ENCODE data around the gene TP53BP2. TPM values are rescaled to one million over a fixed set of nuclear protein-coding genes. Genes with fewer than 3 reads are reported as not detected.

The TP53BP2 gene
- total and polyA plus RNA-seq, 8 donors, result 51.8 to 58.6 (median 55.9) TPM

GRCh38 chr1:223793716-223794115 is 52.0 kb downstream of the TP53BP2 start:
- DNase-seq, result no peak
- H3K4me3 ChIP-seq, result no peak overlapping the region
- TF ChIP-seq, protein P1, sequence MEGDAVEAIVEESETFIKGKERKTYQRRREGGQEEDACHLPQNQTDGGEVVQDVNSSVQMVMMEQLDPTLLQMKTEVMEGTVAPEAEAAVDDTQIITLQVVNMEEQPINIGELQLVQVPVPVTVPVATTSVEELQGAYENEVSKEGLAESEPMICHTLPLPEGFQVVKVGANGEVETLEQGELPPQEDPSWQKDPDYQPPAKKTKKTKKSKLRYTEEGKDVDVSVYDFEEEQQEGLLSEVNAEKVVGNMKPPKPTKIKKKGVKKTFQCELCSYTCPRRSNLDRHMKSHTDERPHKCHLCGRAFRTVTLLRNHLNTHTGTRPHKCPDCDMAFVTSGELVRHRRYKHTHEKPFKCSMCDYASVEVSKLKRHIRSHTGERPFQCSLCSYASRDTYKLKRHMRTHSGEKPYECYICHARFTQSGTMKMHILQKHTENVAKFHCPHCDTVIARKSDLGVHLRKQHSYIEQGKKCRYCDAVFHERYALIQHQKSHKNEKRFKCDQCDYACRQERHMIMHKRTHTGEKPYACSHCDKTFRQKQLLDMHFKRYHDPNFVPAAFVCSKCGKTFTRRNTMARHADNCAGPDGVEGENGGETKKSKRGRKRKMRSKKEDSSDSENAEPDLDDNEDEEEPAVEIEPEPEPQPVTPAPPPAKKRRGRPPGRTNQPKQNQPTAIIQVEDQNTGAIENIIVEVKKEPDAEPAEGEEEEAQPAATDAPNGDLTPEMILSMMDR (IDR thresholded peaks at IDR 0.05), result no peak

GRCh38 chr1:223792046-223792445 is 53.7 kb downstream of the TP53BP2 start:
- no peaks in the 10 kb centered on the region for H3K27me3 ChIP-seq
- H3K4me1 ChIP-seq, result no peaks in the 10 kb centered on the region
- H3K4me3 ChIP-seq, result no peak overlapping the region
- H3K36me3 ChIP-seq, result peaks cover 0 to 86% of the 10 kb centered on the region in 2 donors
- H3K9me3 ChIP-seq, result no peaks in the 10 kb centered on the region
- DNase-seq, result no peak
- TF ChIP-seq, protein P1 (IDR thresholded peaks at IDR 0.05), result no peak
- ATAC-seq, result no peak
- intact Hi-C loops (cut with DNase I), result no loop called here
- no peak overlapping the region for H3K27ac ChIP-seq

More at GRCh38 chr1:223793716-223794115, 52.0 kb downstream of the TP53BP2 start:
- Histone ChIP-seq H3K27ac (no peak overlapping the region), H3K27me3 (no peaks in the 10 kb centered on the region), H3K9me3 (no peaks in the 10 kb centered on the region), H3K4me1 (no peaks in the 10 kb centered on the region), H3K36me3 (peaks cover 0 to 86% of the 10 kb centered on the region in 2 donors)
- no peak for ATAC-seq
- intact Hi-C loops (cut with DNase I), result no loop called here

DNA sequence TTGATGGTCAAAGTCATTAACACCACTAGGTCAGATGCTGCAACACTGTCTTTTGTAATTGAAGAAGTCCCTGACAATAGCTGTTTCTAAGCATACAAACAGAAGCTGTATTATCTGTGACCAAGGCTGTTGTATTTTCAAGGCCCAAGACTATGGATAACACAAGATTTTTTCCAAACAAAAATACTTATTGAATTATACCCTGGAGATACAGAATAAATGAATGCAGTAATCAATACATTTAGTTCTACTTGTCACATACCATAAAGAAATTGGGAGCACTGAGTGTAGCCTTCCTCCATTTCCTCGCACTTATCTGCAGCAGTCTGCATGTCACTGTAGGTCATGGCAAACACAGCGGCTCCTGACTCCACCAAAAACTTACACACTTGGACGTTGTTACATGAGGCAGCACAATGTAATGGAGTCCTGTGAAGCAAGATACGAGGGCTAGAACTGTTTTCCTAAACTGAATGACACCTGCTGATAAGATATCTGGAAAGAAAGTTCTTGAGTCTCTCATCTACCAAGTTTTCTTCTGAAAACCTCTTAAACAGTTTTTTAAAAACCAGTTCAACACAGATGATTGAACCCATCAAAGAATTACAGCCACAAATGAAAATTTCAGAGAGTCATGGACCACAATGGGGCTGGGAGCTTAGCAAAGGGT is 56.9 kb downstream of the TP53BP2 start:
- Histone ChIP-seq H3K27me3 (no peaks in the 10 kb centered on the region), H3K4me1 (no peaks in the 10 kb centered on the region), H3K27ac (no peak overlapping the region), H3K9me3 (no peaks in the 10 kb centered on the region), H3K36me3 (peaks cover 0 to 77% of the 10 kb centered on the region in 2 donors), H3K4me3 (no peak overlapping the region)
- TF ChIP-seq, protein P1 (IDR thresholded peaks at IDR 0.05), result no peak
- DNase-seq (no peak), ATAC-seq (no peak)
- intact Hi-C loops (cut with DNase I), result no loop called here

GRCh38 chr1:223785808-223786207 is 59.9 kb downstream of the TP53BP2 start:
- DNase-seq, result no peak
- TF ChIP-seq, protein P1 (IDR thresholded peaks at IDR 0.05), result no peak
- intact Hi-C loops (cut with DNase I), result no loop called here
- Histone ChIP-seq H3K27me3 (no peaks in the 10 kb centered on the region), H3K27ac (no peak overlapping the region), H3K4me1 (no peaks in the 10 kb centered on the region), H3K36me3 (peaks cover 0 to 71% of the 10 kb centered on the region in 2 donors), H3K9me3 (no peaks in the 10 kb centered on the region), H3K4me3 (no peak overlapping the region)
- ATAC-seq, result no peak

DNA sequence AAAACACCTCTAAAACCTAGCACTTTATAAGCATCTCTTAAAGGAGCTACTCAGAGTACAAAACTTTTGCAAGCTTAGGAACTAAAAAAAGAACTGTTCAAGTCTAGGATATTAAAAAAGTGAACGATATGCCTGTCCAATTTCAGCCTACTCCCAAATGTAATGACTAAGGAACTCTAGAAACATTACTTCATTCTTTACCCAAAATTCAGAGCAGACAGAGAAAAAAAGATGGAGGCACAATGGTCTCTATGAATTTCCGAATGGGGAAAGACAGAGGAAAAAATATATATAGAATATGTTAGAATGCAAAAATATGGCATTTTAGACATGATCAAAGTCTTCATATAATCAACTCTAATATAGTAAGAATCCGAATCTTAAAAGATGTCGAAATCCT is 61.2 kb downstream of the TP53BP2 start:
- peaks cover 0 to 72% of the 10 kb centered on the region in 2 donors for H3K36me3 ChIP-seq

More for the DNA sequence above, 61.2 kb downstream of the TP53BP2 start:
- Histone ChIP-seq H3K27ac (no peak overlapping the region), H3K9me3 (no peaks in the 10 kb centered on the region), H3K27me3 (no peaks in the 10 kb centered on the region), H3K4me3 (no peak overlapping the region), H3K4me1 (no peaks in the 10 kb centered on the region)
- intact Hi-C loops (cut with DNase I), result no loop called here
- no peak for ATAC-seq
- no peak for DNase-seq
- TF ChIP-seq, protein P1 (IDR thresholded peaks at IDR 0.05), result no peak
